SU-DHL-6 (cell line): Measurements from ENCODE around the gene GNB3.
"Not testable (repeated sequence)": the region's sequence is repeated elsewhere in the genome, so short reads cannot be mapped to it uniquely, and the experiment has no call there.

Experiments used
- H2AFZ ChIP-seq: fragments of 200-600 bp; sonication (generic); 2 replicates; pipeline ENCODE4 v1.6.1; 2014; ENCODE audit warnings: low read depth, mild to moderate bottlenecking, moderate library complexity, mixed read lengths, antibody characterized with exemption, low read length; ENCODE audit not compliant: severe bottlenecking
- H3F3A ChIP-seq: fragments of 200-600 bp; shearing (Covaris generic); 2 replicates; pipeline ENCODE4 v1.6.0; 2016; ENCODE audit warnings: antibody characterized with exemption, mild to moderate bottlenecking; ENCODE audit not compliant: insufficient read depth
- H3K27ac ChIP-seq: fragments of 200-600 bp; sonication (generic); 2 replicates; pipeline ENCODE4 v1.5.1; 2016; ENCODE audit warnings: low read depth, mild to moderate bottlenecking, low read length, moderate library complexity, mixed read lengths
- H3K27me3 ChIP-seq: fragments of 200-600 bp; sonication (generic), shearing (Covaris generic); 2 replicates; pipeline ENCODE4 v1.6.0; 2014; ENCODE audit warnings: mild to moderate bottlenecking, low read length
- H3K36me3 ChIP-seq: fragments of 200-600 bp; sonication (generic); 2 replicates; pipeline ENCODE4 v1.6.1; 2014; ENCODE audit warnings: mild to moderate bottlenecking, low read length, mixed read lengths
- H3K4me2 ChIP-seq: fragments of 300-600, 200-600 bp; shearing (Covaris generic), sonication (generic); 2 replicates; pipeline ENCODE4 v1.6.0; 2014; ENCODE audit warnings: low read length, low read depth, mild to moderate bottlenecking; ENCODE audit not compliant: poor library complexity, severe bottlenecking
- H3K4me3 ChIP-seq: fragments of 200-600 bp; sonication (generic); 2 replicates; pipeline ENCODE4 v1.5.1; 2014; ENCODE audit warnings: antibody characterized with exemption, low read length, mild to moderate bottlenecking, mixed read lengths; ENCODE audit not compliant: insufficient read depth, poor library complexity, severe bottlenecking
- H3K79me2 ChIP-seq: fragments of 200-600 bp; sonication (generic); 2 replicates; pipeline ENCODE4 v1.6.1; 2014; ENCODE audit warnings: mild to moderate bottlenecking, low read length, moderate library complexity; ENCODE audit not compliant: insufficient read depth
- H3K9ac ChIP-seq: fragments of 200-600 bp; sonication (generic); 2 replicates; pipeline ENCODE4 v1.7.0; 2014; ENCODE audit warnings: mild to moderate bottlenecking, low read length
- H3K9me2 ChIP-seq: fragments of 200-600 bp; sonication (generic); replicated peaks from 2 replicates; pipeline ENCODE4 v1.6.1; 2014; ENCODE audit warnings: low read length; ENCODE audit not compliant: insufficient read depth
- H3K9me3 ChIP-seq: fragments of 200-600 bp; sonication (generic); 2 replicates; pipeline ENCODE4 v1.6.1; 2014; ENCODE audit warnings: low read length, mixed read lengths; ENCODE audit not compliant: insufficient read depth
- H4K20me1 ChIP-seq: fragments of 200-600 bp; sonication (generic); 2 replicates; pipeline ENCODE4 v1.6.1; 2014; ENCODE audit warnings: low read depth, mild to moderate bottlenecking, antibody characterized with exemption, low read length, moderate library complexity, mixed read lengths
- EZH2phosphoT487 ChIP-seq: fragments of 200-600 bp; sonication (generic), shearing (Covaris generic); conservative IDR thresholded peaks from 2 replicates; pipeline ENCODE4 v1.6.1; 2018; ENCODE audit warnings: mild to moderate bottlenecking, antibody characterized with exemption, low read length, moderate library complexity, mixed read lengths
- TF ChIP-seq, protein P1 (sequence below): fragments of 200-600 bp; sonication (generic); IDR thresholded peaks from one replicate; pipeline ENCODE4 v1.5.1; 2017; ENCODE audit warnings: antibody characterized with exemption, mild to moderate bottlenecking, low read length, moderate library complexity; ENCODE audit not compliant: insufficient read depth, poor library complexity, severe bottlenecking

The GNB3 gene

DNA sequence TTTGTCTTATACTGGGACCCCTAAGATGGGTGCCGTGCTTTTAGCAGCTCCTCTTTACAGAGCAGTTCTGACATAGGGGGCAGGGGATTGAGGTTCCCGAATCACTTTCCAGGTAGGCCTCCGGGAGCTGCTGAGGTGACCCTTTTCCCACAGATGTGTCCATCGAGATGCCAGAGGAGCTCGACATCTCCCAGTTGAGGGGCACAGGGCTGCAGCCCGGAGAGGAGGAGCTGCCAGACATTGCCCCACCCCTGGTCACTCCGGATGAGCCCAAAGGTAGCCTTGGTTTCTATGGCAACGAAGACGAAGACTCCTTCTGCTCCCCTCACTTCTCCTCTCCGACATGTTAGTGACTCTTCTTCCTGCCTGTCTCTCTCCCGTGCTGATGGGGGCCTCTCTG is 22.3 kb downstream of the GNB3 start:
- Histone ChIP-seq H3K4me2 (no peak overlapping the region), H3K36me3 (no peaks in the 10 kb centered on the region), H3F3A (no peaks in the 10 kb centered on the region), H4K20me1 (no peaks in the 10 kb centered on the region; the same call in 1 of the 2 replicates), H3K9ac (no peak overlapping the region), H3K27ac (no peak overlapping the region), H3K27me3 (no peaks in the 10 kb centered on the region), H3K4me3 (no peak overlapping the region), H3K79me2 (peaks cover 6% of the 10 kb centered on the region), H3K9me3 (no peaks in the 10 kb centered on the region), H2AFZ (no peak overlapping the region), H3K9me2 (no peaks in the 10 kb centered on the region)
- TF ChIP-seq, protein P1, sequence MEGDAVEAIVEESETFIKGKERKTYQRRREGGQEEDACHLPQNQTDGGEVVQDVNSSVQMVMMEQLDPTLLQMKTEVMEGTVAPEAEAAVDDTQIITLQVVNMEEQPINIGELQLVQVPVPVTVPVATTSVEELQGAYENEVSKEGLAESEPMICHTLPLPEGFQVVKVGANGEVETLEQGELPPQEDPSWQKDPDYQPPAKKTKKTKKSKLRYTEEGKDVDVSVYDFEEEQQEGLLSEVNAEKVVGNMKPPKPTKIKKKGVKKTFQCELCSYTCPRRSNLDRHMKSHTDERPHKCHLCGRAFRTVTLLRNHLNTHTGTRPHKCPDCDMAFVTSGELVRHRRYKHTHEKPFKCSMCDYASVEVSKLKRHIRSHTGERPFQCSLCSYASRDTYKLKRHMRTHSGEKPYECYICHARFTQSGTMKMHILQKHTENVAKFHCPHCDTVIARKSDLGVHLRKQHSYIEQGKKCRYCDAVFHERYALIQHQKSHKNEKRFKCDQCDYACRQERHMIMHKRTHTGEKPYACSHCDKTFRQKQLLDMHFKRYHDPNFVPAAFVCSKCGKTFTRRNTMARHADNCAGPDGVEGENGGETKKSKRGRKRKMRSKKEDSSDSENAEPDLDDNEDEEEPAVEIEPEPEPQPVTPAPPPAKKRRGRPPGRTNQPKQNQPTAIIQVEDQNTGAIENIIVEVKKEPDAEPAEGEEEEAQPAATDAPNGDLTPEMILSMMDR = no peak
- TF ChIP-seq EZH2phosphoT487 = no peak

GRCh38 chr12:6863586-6864321 is 23.0 kb downstream of the GNB3 start:
- no peaks in the 10 kb centered on the region; the same call in 1 of the 2 replicates for H4K20me1 ChIP-seq
- no peak overlapping the region for H3K4me3 ChIP-seq
- TF ChIP-seq, protein P1 = no peak
- TF ChIP-seq EZH2phosphoT487 = no peak
- H2AFZ ChIP-seq = no peak overlapping the region
- no peaks in the 10 kb centered on the region for H3K9me3 ChIP-seq
- H3K27ac ChIP-seq = no peak overlapping the region
- H3K4me2 ChIP-seq = no peak overlapping the region
- H3K9ac ChIP-seq = no peak overlapping the region
- H3K27me3 ChIP-seq = no peaks in the 10 kb centered on the region
- peaks cover 6% of the 10 kb centered on the region; the same call in 1 of the 2 replicates for H3F3A ChIP-seq
- no peaks in the 10 kb centered on the region for H3K9me2 ChIP-seq
- no peaks in the 10 kb centered on the region; the same call in 1 of the 2 replicates for H3K36me3 ChIP-seq
- peaks cover 14% of the 10 kb centered on the region for H3K79me2 ChIP-seq

GRCh38 chr12:6865307-6865706 is 24.6 kb downstream of the GNB3 start:
- H3K9me2 ChIP-seq, H3K4me2 ChIP-seq, H3K27ac ChIP-seq: not testable (repeated sequence)

DNA sequence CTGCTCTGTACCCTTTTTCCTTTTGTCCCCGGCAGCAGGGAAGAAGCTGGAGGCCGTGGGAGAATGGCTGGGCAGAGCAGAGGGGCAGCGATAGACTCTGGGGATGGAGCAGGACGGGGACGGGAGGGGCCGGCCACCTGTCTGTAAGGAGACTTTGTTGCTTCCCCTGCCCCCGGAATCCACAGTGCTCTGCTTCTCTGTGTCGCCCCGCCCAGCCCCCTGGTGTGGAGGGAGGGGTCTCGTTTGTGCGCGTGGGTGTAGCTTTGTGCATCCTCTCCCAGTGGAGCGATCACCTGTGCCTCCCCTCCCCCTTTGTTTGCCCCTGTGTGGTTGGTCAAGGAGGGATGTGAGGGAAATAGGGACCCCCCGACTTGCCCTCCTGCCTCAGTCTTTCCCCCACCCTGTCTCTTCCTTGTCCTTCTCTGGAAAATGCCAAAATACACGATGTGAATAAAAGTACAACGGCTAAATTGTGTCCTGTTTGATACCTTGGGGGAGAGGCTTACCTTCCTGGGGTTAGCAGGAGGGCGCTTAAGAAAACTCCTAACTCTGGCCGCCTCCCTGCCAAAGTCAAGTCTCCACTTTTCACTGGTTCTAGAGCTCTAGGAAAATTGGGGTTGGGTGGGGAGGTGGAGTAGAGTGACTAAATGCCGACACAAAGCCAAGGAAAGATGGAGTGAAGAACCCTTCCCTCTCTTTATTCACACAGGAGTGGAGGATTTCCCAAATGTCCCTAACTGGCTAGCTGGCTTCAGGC is 25.6 kb downstream of the GNB3 start:
- Histone ChIP-seq H3K9ac (peak overlapping the region; percentile 98), H3K27ac (peak overlapping the region; percentile 47; the same call in 1 of the 2 replicates), H4K20me1 (no peaks in the 10 kb centered on the region; the same call in 1 of the 2 replicates), H3K79me2 (peaks cover 19% of the 10 kb centered on the region), H3K4me2 (peak overlapping the region; percentile 87), H3K36me3 (peaks cover 3% of the 10 kb centered on the region; the same call in 1 of the 2 replicates), H3K4me3 (no peak overlapping the region), H3K9me2 (no peaks in the 10 kb centered on the region), H3K27me3 (no peaks in the 10 kb centered on the region), H3F3A (peaks cover 29% of the 10 kb centered on the region), H3K9me3 (no peaks in the 10 kb centered on the region), H2AFZ (no peak overlapping the region)
- TF ChIP-seq, protein P1 = no peak
- TF ChIP-seq EZH2phosphoT487 = no peak

More at GRCh38 chr12:6865307-6865706, 24.6 kb downstream of the GNB3 start:
- H3K79me2 ChIP-seq = peaks cover 19% of the 10 kb centered on the region
- H3K36me3 ChIP-seq, H3K4me3 ChIP-seq, H4K20me1 ChIP-seq, H3K9ac ChIP-seq, H2AFZ ChIP-seq, H3K9me3 ChIP-seq, H3K27me3 ChIP-seq: not testable (repeated sequence)
- peaks cover 18% of the 10 kb centered on the region for H3F3A ChIP-seq
